ENCODE measurements around the gene CCDC39. TPM values are rescaled to one million over a fixed set of nuclear protein-coding genes. Genes with fewer than 3 reads are reported as not detected.
A peak's percentile ranks its signal among the peaks of the same experiment; 100 is the strongest.
"Not testable (repeated sequence)": the region's sequence is repeated elsewhere in the genome, so short reads cannot be mapped to it uniquely, and the experiment has no call there.

The CCDC39 gene
- polyA plus RNA-seq, 3 donors: not detected

DNA sequence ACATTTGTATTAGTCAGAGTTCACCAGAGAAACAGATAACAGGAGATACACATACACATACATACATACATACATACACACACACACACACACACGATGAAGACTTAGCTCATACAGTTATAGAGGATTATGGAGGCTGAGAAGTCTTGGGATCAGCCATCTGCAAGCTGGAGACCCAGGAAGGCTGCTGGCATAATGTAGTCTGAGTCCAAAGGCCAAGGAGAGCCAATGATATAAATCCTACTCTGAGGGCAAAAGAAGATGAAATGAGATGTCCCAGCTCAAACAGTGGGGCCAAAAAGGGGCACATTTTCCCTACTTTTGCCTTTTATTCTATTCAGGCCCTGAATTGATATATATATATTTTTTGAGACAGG, 83.7 kb downstream of the CCDC39 start:
- Histone ChIP-seq H3K79me2 (ENCODE audit: insufficient read depth, low read length) (no peaks in the 10 kb centered on the region), H3K36me3 (replicated peaks in 1 of 2; ENCODE audit: control insufficient read depth in 1 of 2, insufficient read depth in 2 of 2, low read length in 2 of 2) (no peaks in the 10 kb centered on the region), H4K20me1 (ENCODE audit: insufficient read depth, low read length) (no peaks in the 10 kb centered on the region), H3K9me3 (replicated peaks in 1 of 2; ENCODE audit: control insufficient read depth in 1 of 2, insufficient read depth in 1 of 2, low read length in 2 of 2) (peaks cover 2 to 7% of the 10 kb centered on the region in 2 donors), H3K27me3 (ENCODE audit: control insufficient read depth in 2 of 2, insufficient read depth in 2 of 2, low read length in 2 of 2) (peaks cover 20 to 59% of the 10 kb centered on the region in 2 donors), H3K4me2 (replicated peaks; ENCODE audit: extremely low read depth, low read length, poor library complexity, severe bottlenecking) (no peak overlapping the region), H3K4me1 (ENCODE audit: control insufficient read depth in 1 of 2, insufficient read depth in 2 of 2, low read length in 2 of 2) (no peaks in the 10 kb centered on the region), H3K27ac (ENCODE audit: low read depth in 1 of 2, low read length in 2 of 2) (no peak overlapping the region), H3K9ac (ENCODE audit: insufficient read depth, low read length, poor library complexity, severe bottlenecking) (no peak overlapping the region), H3K4me3 (replicated peaks in 1 of 3; ENCODE audit: low read depth in 2 of 3, low read length in 3 of 3) (no peak overlapping the region), H2AFZ (ENCODE audit: insufficient read depth, low read depth, low read length, poor library complexity, severe bottlenecking) (no peak overlapping the region)
- TF ChIP-seq, protein P1, sequence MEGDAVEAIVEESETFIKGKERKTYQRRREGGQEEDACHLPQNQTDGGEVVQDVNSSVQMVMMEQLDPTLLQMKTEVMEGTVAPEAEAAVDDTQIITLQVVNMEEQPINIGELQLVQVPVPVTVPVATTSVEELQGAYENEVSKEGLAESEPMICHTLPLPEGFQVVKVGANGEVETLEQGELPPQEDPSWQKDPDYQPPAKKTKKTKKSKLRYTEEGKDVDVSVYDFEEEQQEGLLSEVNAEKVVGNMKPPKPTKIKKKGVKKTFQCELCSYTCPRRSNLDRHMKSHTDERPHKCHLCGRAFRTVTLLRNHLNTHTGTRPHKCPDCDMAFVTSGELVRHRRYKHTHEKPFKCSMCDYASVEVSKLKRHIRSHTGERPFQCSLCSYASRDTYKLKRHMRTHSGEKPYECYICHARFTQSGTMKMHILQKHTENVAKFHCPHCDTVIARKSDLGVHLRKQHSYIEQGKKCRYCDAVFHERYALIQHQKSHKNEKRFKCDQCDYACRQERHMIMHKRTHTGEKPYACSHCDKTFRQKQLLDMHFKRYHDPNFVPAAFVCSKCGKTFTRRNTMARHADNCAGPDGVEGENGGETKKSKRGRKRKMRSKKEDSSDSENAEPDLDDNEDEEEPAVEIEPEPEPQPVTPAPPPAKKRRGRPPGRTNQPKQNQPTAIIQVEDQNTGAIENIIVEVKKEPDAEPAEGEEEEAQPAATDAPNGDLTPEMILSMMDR (IDR thresholded peaks at IDR 0.05): no peak
- DNase-seq: no peak
- Mint-ChIP-seq H3K27me3 (ENCODE audit: low read depth in 3 of 3) (peaks cover 20 to 46% (median 23%) of the 10 kb centered on the region in 3 donors), H3K36me3 (no peaks in the 10 kb centered on the region), H3K27ac (no peak overlapping the region), H3K9me3 (peaks cover 0 to 11% (median 4%) of the 10 kb centered on the region in 7 donors), H3K4me1 (no peaks in the 10 kb centered on the region), H3K4me3 (peak overlapping the region in 1 of 2 donors; percentile 7)
- WGBS (ENCODE audit: insufficient coverage): no CpG with 5 or more reads among the region's 1 CpG
- intact Hi-C loops (cut with micrococcal nuclease): no loop called here

GRCh38 chr3:180594631-180595558, 84.4 kb downstream of the CCDC39 start:
- intact Hi-C loops (cut with micrococcal nuclease): no loop called here
- Mint-ChIP-seq H3K4me1 (no peaks in the 10 kb centered on the region), H3K27me3 (ENCODE audit: low read depth in 3 of 3) (peaks cover 18 to 41% (median 20%) of the 10 kb centered on the region in 3 donors), H3K27ac (no peak overlapping the region), H3K9me3 (peaks cover 0 to 11% (median 3%) of the 10 kb centered on the region in 7 donors), H3K4me3 (peak overlapping the region in 1 of 2 donors; percentile 7), H3K36me3 (no peaks in the 10 kb centered on the region)
- Histone ChIP-seq H3K4me2 (replicated peaks; ENCODE audit: extremely low read depth, low read length, poor library complexity, severe bottlenecking) (no peak overlapping the region), H3K27ac (ENCODE audit: low read depth in 1 of 2, low read length in 2 of 2) (no peak overlapping the region), H3K9me3 (replicated peaks in 1 of 2; ENCODE audit: control insufficient read depth in 1 of 2, insufficient read depth in 1 of 2, low read length in 2 of 2) (peaks cover 0 to 4% of the 10 kb centered on the region in 2 donors), H4K20me1 (ENCODE audit: insufficient read depth, low read length) (no peaks in the 10 kb centered on the region), H3K27me3 (ENCODE audit: control insufficient read depth in 2 of 2, insufficient read depth in 2 of 2, low read length in 2 of 2) (peaks cover 20 to 52% of the 10 kb centered on the region in 2 donors), H3K4me3 (replicated peaks in 1 of 3; ENCODE audit: low read depth in 2 of 3, low read length in 3 of 3) (no peak overlapping the region), H3K36me3 (replicated peaks in 1 of 2; ENCODE audit: control insufficient read depth in 1 of 2, insufficient read depth in 2 of 2, low read length in 2 of 2) (no peaks in the 10 kb centered on the region), H3K4me1 (ENCODE audit: control insufficient read depth in 1 of 2, insufficient read depth in 2 of 2, low read length in 2 of 2) (no peaks in the 10 kb centered on the region), H2AFZ (ENCODE audit: insufficient read depth, low read depth, low read length, poor library complexity, severe bottlenecking) (no peak overlapping the region), H3K79me2 (ENCODE audit: insufficient read depth, low read length) (no peaks in the 10 kb centered on the region), H3K9ac (ENCODE audit: insufficient read depth, low read length, poor library complexity, severe bottlenecking) (no peak overlapping the region)
- no peak for DNase-seq
- TF ChIP-seq, protein P1 (IDR thresholded peaks at IDR 0.05): no peak
- WGBS (ENCODE audit: insufficient coverage): no CpG with 5 or more reads among the region's 2 CpGs

- H3K4me1 ChIP-seq (ENCODE audit: control insufficient read depth in 1 of 2, insufficient read depth in 2 of 2, low read length in 2 of 2); H4K20me1 ChIP-seq (ENCODE audit: insufficient read depth, low read length); H3K9me3 ChIP-seq (replicated peaks in 1 of 2; ENCODE audit: control insufficient read depth in 1 of 2, insufficient read depth in 1 of 2, low read length in 2 of 2); H3K36me3 Mint-ChIP-seq; H3K27ac ChIP-seq (ENCODE audit: low read depth in 1 of 2, low read length in 2 of 2); intact Hi-C loops (cut with micrococcal nuclease); H3K27ac Mint-ChIP-seq; DNase-seq; H3K9ac ChIP-seq (ENCODE audit: insufficient read depth, low read length, poor library complexity, severe bottlenecking); H3K4me2 ChIP-seq (replicated peaks; ENCODE audit: extremely low read depth, low read length, poor library complexity, severe bottlenecking); H3K4me3 Mint-ChIP-seq; H2AFZ ChIP-seq (ENCODE audit: insufficient read depth, low read depth, low read length, poor library complexity, severe bottlenecking); H3K4me1 Mint-ChIP-seq; H3K36me3 ChIP-seq (replicated peaks in 1 of 2; ENCODE audit: control insufficient read depth in 1 of 2, insufficient read depth in 2 of 2, low read length in 2 of 2); H3K4me3 ChIP-seq (replicated peaks in 1 of 3; ENCODE audit: low read depth in 2 of 3, low read length in 3 of 3); H3K79me2 ChIP-seq (ENCODE audit: insufficient read depth, low read length): not testable (repeated sequence)
- Mint-ChIP-seq H3K9me3 (peaks cover 0 to 11% (median 2%) of the 10 kb centered on the region in 7 donors), H3K27me3 (ENCODE audit: low read depth in 3 of 3) (peaks cover 10 to 34% (median 15%) of the 10 kb centered on the region in 3 donors)
- H3K27me3 ChIP-seq (ENCODE audit: control insufficient read depth in 2 of 2, insufficient read depth in 2 of 2, low read length in 2 of 2): peaks cover 15 to 42% of the 10 kb centered on the region in 2 donors
- 67% methylated on average over 1 of the region's 7 CpGs for WGBS (ENCODE audit: insufficient coverage)
Observed at GRCh38 chr3:180593631-180594030, 85.7 kb downstream of the CCDC39 start.

Measured in CD14-positive monocyte (primary cell).